ENCODE data around the gene NR1I3.

Gene NR1I3

DNA sequence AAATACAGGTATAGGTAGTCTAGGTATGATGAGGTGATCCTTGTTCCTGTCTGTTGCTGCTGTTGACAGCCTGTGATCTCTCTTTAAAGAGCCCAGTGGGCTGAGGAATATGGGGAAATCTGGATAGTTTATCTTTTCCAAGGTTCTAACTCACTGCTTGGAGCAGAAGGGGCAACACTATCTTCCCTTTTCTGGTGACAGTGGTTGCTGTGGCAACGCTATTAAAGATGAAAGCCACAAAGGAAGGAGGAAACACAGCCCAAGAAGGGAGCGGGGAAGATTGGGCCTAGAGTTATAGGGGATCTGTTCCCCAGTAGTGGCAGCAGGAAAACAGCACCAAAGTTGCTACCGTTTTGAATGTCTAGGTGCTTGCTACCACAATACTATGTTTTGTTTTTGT lies 29.3 kb upstream of the NR1I3 start:
- TF ChIP-seq, protein P1, sequence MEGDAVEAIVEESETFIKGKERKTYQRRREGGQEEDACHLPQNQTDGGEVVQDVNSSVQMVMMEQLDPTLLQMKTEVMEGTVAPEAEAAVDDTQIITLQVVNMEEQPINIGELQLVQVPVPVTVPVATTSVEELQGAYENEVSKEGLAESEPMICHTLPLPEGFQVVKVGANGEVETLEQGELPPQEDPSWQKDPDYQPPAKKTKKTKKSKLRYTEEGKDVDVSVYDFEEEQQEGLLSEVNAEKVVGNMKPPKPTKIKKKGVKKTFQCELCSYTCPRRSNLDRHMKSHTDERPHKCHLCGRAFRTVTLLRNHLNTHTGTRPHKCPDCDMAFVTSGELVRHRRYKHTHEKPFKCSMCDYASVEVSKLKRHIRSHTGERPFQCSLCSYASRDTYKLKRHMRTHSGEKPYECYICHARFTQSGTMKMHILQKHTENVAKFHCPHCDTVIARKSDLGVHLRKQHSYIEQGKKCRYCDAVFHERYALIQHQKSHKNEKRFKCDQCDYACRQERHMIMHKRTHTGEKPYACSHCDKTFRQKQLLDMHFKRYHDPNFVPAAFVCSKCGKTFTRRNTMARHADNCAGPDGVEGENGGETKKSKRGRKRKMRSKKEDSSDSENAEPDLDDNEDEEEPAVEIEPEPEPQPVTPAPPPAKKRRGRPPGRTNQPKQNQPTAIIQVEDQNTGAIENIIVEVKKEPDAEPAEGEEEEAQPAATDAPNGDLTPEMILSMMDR (IDR thresholded peaks at IDR 0.05; ENCODE audit: extremely low read depth, missing control alignments): no peak
- no peak for DNase-seq (ENCODE audit: low spot score)

DNA sequence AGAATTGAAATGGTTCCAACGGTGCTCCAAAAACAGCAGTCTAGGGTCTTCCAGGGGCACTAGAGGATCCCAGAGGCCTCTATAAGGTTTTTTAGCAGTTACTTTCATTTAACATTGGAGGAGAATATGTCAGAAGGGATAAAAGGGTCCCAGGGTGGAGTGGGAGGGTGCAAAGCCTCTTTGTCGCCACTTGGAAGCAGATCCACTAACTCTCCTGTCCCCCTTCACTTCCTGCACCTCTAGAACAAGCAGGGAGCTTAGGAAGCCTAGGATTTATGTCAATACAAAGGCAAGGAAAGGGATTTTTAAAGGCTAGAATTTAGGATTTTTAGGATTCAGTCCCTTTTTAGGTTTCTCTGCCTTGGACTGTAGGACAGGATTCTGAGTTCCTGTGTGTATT lies 28.8 kb upstream of the NR1I3 start:
- TF ChIP-seq, protein P1 (IDR thresholded peaks at IDR 0.05; ENCODE audit: extremely low read depth, missing control alignments): no peak
- DNase-seq (ENCODE audit: low spot score): no peak

DNA sequence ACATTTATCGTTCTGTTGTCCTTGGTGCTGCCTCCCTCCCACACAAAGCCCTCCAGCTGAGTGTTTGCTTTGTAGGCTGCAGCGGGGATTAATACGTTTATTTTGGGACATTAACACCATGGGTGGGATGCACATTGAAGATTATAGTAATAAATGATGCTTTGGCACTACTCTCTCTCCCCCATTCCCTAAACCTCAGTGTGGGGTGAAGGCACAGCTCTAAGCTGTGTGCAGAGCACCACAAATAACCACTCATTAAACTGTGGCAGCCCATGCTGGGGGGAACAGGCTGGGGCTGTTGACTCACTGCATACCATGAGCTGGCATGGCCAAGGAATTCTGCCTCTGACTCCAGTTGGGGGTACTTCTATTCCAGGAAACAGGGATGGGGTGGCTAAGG lies 28.2 kb upstream of the NR1I3 start:
- TF ChIP-seq, protein P1 (IDR thresholded peaks at IDR 0.05; ENCODE audit: extremely low read depth, missing control alignments): no peak
- no peak for DNase-seq (ENCODE audit: low spot score)

- DNase-seq (ENCODE audit: low spot score): no peak
- TF ChIP-seq, protein P1 (IDR thresholded peaks at IDR 0.05; ENCODE audit: extremely low read depth, missing control alignments): no peak
These were observed 27.3 kb upstream of the NR1I3 start for GRCh38 chr1:161265305-161265704.

DNA sequence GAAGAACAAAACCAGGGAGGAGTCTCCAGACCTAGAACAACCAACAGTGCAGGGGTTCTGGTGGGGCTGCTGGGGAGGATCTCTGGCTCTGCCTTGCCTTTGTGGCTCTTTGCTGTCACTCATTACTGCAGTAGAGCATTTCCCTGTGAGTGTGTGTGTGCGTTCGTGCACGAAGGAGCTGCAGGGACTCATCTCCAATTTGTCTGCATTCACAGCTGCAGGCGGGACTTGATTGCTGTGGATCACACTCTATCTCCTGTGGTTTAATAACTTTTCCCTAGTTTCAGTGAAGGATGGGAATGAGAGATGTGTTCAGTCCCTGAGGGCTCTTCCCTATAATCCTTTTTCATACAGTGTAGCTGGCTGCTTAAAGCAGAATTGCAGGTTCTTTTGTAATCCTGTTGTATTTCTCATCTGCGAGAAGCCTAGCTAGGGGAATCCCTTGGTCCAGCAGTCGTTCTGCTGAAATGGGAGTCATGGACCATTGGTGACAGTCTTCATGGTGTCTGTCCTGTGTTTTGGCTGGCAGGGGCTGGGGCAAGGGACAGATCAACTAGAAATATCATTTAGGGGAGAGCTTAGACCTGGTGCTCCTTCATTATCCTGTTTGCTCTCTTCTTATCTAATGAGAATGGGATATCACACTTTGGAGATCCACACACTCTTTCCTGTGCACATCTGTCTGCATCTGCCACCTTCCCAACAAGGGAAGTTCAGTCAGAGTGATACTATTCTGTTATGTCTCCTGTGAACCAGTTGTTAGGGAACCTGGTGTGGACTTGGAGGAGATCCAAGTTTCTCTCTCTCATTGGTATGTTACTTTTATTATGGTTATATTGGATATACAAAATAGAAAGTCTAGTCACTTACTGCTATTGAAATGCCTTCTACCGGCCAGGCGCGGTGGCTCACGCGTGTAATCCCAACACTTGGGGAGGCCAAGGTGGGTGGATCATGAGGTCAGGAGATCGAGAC lies 23.5 kb upstream of the NR1I3 start:
- TF ChIP-seq, protein P1 (IDR thresholded peaks at IDR 0.05; ENCODE audit: extremely low read depth, missing control alignments): no peak
- peak; percentile 7 for DNase-seq (ENCODE audit: low spot score)

- TF ChIP-seq, protein P1 (IDR thresholded peaks at IDR 0.05; ENCODE audit: extremely low read depth, missing control alignments): no peak
- DNase-seq (ENCODE audit: low spot score): peak; percentile 45
These were observed 22.6 kb upstream of the NR1I3 start for GRCh38 chr1:161260376-161261260.

- TF ChIP-seq, protein P1 (IDR thresholded peaks at IDR 0.05; ENCODE audit: extremely low read depth, missing control alignments): no peak
- DNase-seq (ENCODE audit: low spot score): no peak
These were observed 21.8 kb upstream of the NR1I3 start for GRCh38 chr1:161259765-161260164.
